Psoas muscle (tissue), 8 donors: ENCODE measurements around the gene SEMA4G. TPM values are rescaled to one million over a fixed set of nuclear protein-coding genes. Genes with fewer than 3 reads are reported as not detected.

ENCODE experiments used
- ATAC-seq, 4 donors: fragments of 200-7000 bp; cut with Tn5 transposase; one replicate each; pipeline ENCODE4 v1.9.1; 2020; ENCODE audit warnings: moderate library complexity in 3 of 4, mild to moderate bottlenecking in 2 of 4
- DNase-seq, 2 donors: peaks; one replicate each; pipeline ENCODE4 v3.0.0-alpha.2; 2020
- H3K27ac ChIP-seq: fragments of 200-600 bp; one replicate; pipeline ENCODE4 v1.8.0; 2022
- H3K27me3 ChIP-seq, 3 donors: fragments of 200-600 bp in 1 of 3; one replicate each; pipeline versions ENCODE4 v1.6.1 to v1.8.0; 2013 to 2022; ENCODE audit warnings: low read length in 2 of 3, mild to moderate bottlenecking in 2 of 3, moderate library complexity in 1 of 3; ENCODE audit not compliant: insufficient read depth in 3 of 3
- H3K36me3 ChIP-seq, 2 donors: fragments of 200-600 bp in 1 of 2; one replicate each; pipeline versions ENCODE4 v1.6.1 to v1.8.0; 2013 to 2022; ENCODE audit warnings: low read depth in 1 of 2, mild to moderate bottlenecking in 1 of 2, moderate library complexity in 1 of 2; ENCODE audit not compliant: insufficient read depth in 1 of 2
- H3K4me1 ChIP-seq: fragments of 200-600 bp; one replicate; pipeline ENCODE4 v1.8.0; 2022
- H3K4me3 ChIP-seq: fragments of 200-600 bp; one replicate; pipeline ENCODE4 v1.8.0; 2022; ENCODE audit warnings: mild to moderate bottlenecking
- H3K9me3 ChIP-seq: fragments of 200-600 bp; one replicate; pipeline ENCODE4 v1.8.0; 2022
- WGBS, 3 donors: extraction: QIAGEN DNeasy Blood & Tissue Kit; methylation state at CpG; one replicate each; pipeline versions ENCODE4 v1.1.6 to v1.1.7; 2013; 5-methylcytosine and 5-hydroxymethylcytosine counted together
- intact Hi-C, 2 donors: fragments of 100-400 bp; cut with DNase I; formaldehyde crosslinking; loops; one replicate each; pipeline versions ENCODE4 v1.11.0 to v1.14.2; 2022
- polyA plus RNA-seq, 3 donors: library from polyadenylated mRNA; stranded (reverse); fragments of 200-250 nt; gene quantifications; one replicate each; pipeline ENCODE4 v1.2.3, GENCODE V29; 2013
- total RNA-seq, 4 donors: library from RNA; stranded (reverse); fragmentation: NEBNext Ultra II Directional in 2 of 4; extraction: Animal tissue kit (Norgen Biotek cat#: 25700) in 2 of 4; gene quantifications; one replicate each; pipeline versions ENCODE4 v1.2.1 to v1.2.4, GENCODE V29; 2021 to 2023
- TF ChIP-seq, protein P1 (sequence below): fragments of 200-600 bp; IDR thresholded peaks from one replicate; pipeline ENCODE4 v1.8.0; 2022; ENCODE audit warnings: antibody characterized with exemption
- donor health status: healthy with polysubstance abuse.
- donor health status: DM: no; HTN: no; CAD: no; lungs with moderate emphysema.
- donor health status: Bipolar disorder and iron deficiency.
- donor health status: healthy.
- donor health status: DM: yes; HTN: yes; CAD: no.
- donor health status: DM: no; HTN: no; CAD: no.
- donor health status: DM: no; HTN: no; CAD: no.
- donor health status: DM: yes; HTN: yes; CAD: no.

The SEMA4G gene
- total and polyA plus RNA-seq, 7 donors, result 0.08 to 1.4 (median 0.74) TPM

DNA sequence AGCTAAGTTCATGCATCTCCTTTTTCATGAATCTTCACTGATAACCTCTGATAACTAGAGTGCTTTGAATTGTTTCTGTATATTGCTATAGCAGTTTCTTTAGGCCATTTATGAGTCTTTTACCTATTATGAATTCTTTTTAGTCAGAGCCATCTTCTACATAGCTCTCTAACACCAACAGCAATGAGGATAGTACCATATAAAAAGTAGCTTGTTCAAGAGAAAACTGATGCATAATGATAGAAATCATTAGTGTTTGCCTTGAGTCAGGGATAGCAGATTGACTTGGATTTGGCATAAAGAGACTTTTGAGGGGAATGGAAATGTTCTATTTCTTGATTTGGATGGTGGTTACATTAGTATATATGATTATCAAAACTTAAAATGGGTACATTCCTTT is 25.8 kb upstream of the SEMA4G start:
- H3K27ac ChIP-seq, result no peak overlapping the region

DNA sequence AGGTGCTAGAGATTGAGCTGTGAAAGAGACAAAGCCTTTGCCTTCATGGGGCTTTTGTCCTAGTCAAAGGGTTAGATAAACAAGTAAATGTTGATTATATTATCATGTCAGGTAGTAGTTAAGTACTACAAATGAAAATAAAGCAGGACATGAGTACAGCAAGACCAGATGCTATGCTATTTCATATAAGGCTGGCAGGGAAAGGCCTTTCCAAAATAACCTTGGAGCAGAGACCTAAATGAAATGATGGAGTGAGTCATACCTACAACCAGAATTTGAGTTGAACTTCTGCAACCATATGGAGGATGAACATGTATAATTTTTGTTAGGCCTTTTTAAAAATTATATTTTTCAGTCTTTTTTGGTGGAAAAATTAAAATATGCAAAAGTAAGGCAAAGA is 23.6 kb upstream of the SEMA4G start:
- TF ChIP-seq, protein P1, sequence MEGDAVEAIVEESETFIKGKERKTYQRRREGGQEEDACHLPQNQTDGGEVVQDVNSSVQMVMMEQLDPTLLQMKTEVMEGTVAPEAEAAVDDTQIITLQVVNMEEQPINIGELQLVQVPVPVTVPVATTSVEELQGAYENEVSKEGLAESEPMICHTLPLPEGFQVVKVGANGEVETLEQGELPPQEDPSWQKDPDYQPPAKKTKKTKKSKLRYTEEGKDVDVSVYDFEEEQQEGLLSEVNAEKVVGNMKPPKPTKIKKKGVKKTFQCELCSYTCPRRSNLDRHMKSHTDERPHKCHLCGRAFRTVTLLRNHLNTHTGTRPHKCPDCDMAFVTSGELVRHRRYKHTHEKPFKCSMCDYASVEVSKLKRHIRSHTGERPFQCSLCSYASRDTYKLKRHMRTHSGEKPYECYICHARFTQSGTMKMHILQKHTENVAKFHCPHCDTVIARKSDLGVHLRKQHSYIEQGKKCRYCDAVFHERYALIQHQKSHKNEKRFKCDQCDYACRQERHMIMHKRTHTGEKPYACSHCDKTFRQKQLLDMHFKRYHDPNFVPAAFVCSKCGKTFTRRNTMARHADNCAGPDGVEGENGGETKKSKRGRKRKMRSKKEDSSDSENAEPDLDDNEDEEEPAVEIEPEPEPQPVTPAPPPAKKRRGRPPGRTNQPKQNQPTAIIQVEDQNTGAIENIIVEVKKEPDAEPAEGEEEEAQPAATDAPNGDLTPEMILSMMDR, result no peak
- intact Hi-C loops, result no loop called here
- Histone ChIP-seq H3K9me3 (no peaks in the 10 kb centered on the region), H3K27ac (no peak overlapping the region), H3K4me3 (no peak overlapping the region), H3K36me3 (peaks cover 6 to 100% of the 10 kb centered on the region in 2 donors), H3K4me1 (no peaks in the 10 kb centered on the region), H3K27me3 (no peaks in the 10 kb centered on the region)
- ATAC-seq (peak in 2 of 4 donors; percentile 50 to 71), DNase-seq (no peak)

More for the DNA sequence above, 25.8 kb upstream of the SEMA4G start:
- no peaks in the 10 kb centered on the region for H3K27me3 ChIP-seq
- H3K36me3 ChIP-seq, result peaks cover 6 to 98% of the 10 kb centered on the region in 2 donors
- no peak overlapping the region for H3K4me3 ChIP-seq
- TF ChIP-seq, protein P1, result no peak
- ATAC-seq, result no peak
- intact Hi-C loops, result no loop called here
- DNase-seq, result no peak
- H3K9me3 ChIP-seq, result no peaks in the 10 kb centered on the region
- H3K4me1 ChIP-seq, result no peaks in the 10 kb centered on the region

DNA sequence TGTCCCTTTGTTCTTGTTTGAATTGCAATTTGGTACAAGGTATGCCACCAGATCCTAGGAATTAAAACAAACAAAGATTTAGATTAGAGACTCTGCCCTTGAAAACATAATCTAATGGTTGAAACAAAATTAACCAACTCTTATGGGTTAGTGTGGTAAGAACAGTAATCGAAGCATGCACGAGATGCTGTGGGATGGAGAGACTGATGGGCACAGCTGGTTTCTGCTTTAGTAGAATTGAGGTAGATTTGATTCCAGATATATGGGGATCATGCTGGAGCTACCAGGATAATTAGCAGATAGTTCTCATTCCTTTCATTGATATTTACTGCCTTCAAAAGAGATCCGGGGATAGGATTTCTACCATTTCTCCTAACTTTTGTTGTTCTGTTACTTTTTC is 20.4 kb upstream of the SEMA4G start:
- 53 to 80% (median 68%) methylated on average over 3 of the region's 3 CpGs for WGBS, 3 donors
- intact Hi-C loops, result no loop called here
- Histone ChIP-seq H3K27me3 (no peaks in the 10 kb centered on the region), H3K36me3 (peaks cover 6 to 99% of the 10 kb centered on the region in 2 donors), H3K4me3 (no peak overlapping the region), H3K27ac (no peak overlapping the region), H3K4me1 (no peaks in the 10 kb centered on the region), H3K9me3 (no peaks in the 10 kb centered on the region)
- no peak for ATAC-seq
- TF ChIP-seq, protein P1, result no peak
- DNase-seq, result no peak

DNA sequence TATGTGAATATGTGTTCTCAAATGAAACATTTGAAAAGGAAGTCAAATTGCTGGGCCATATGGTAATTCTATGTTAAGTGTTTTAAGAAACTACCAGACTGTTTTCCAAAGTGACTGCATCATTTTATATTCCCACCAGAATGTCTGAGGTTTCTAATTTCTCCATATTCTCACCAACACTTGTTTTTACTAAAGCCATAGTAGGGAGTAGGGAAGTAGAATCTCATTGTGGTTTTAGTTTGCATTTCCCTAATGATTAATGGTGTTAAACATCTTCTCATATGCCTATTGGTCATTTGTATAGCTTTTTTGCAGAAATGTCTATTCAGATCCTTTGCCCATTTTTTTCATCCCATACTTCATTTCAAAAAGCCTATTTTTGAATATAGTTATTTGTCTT is 9.1 kb upstream of the SEMA4G start:
- TF ChIP-seq, protein P1, result no peak
- H3K36me3 ChIP-seq, result peaks cover 8 to 90% of the 10 kb centered on the region in 2 donors
- no peaks in the 10 kb centered on the region for H3K4me1 ChIP-seq
- no peak overlapping the region for H3K27ac ChIP-seq
- no peak overlapping the region for H3K4me3 ChIP-seq
- H3K27me3 ChIP-seq, result no peaks in the 10 kb centered on the region
- no peak for DNase-seq
- intact Hi-C loops, result loop anchor here in 1 of 2 donors (10.0 kb wide), 1 partner anchor 55 kb away; no protein-coding TSS in a partner anchor
- no peak for ATAC-seq
- H3K9me3 ChIP-seq, result no peaks in the 10 kb centered on the region

DNA sequence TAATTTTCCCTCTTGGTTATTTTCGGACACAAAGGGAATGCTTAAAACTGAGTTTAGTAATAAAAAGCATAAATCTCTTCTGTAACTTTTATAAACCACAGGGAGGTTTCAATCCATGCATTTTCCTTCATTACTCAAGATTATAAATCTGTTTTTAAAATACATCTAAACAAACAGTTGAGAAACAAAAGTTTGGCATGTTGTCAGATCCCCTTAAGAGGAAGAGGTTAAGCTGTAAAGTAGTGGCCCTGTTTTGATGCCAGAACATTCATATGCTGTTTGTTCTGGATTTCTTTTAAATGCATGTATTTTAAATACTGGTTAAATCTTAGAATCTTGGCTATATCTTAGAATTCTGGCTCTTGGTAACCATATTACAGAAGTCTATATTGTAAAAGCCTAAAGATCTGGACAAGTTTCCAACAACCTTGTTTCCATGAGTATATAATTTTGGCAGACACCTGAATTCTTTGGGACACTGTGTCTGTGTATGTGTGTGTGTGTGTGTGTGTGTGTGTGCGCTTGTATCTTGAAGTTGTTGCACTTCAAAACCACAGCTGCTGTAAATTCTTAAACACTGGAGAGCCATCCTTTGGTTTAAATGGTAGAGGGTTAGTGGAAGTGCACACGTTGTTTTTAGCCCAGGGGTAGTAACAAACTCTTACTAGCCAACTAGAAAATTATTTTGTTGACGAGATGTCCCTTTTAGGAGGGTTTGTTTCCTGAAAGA is 6.8 kb upstream of the SEMA4G start:
- H3K36me3 ChIP-seq, result peaks cover 12 to 80% of the 10 kb centered on the region in 2 donors
- H3K4me1 ChIP-seq, result no peaks in the 10 kb centered on the region
- DNase-seq (no peak), ATAC-seq (no peak)
- intact Hi-C loops, result loop anchor here in 1 of 2 donors (10.0 kb wide), 1 partner anchor 52 kb away; no protein-coding TSS in a partner anchor
- H3K4me3 ChIP-seq, result no peak overlapping the region
- H3K27ac ChIP-seq, result no peak overlapping the region
- no peaks in the 10 kb centered on the region for H3K9me3 ChIP-seq
- TF ChIP-seq, protein P1, result no peak
- no peaks in the 10 kb centered on the region for H3K27me3 ChIP-seq
- WGBS, 3 donors, result 65 to 73% (median 69%) methylated on average over 4 of the region's 4 CpGs
